ENCODE data around the gene NR2F1-AS1.
A peak's percentile ranks its signal among the peaks of the same experiment; 100 is the strongest.
"Not testable (repeated sequence)": the region's sequence is repeated elsewhere in the genome, so short reads cannot be mapped to it uniquely, and the experiment has no call there.

Gene NR2F1-AS1

GRCh38 chr5:93427316-93427715, 153.7 kb downstream of the NR2F1-AS1 start:
- DNase-seq (ENCODE audit: low spot score): no peak

GRCh38 chr5:93425096-93425495, 155.9 kb downstream of the NR2F1-AS1 start:
- DNase-seq (ENCODE audit: low spot score): peak; percentile 51

GRCh38 chr5:93423300-93423699, 157.7 kb downstream of the NR2F1-AS1 start:
- DNase-seq (ENCODE audit: low spot score): no peak

- DNase-seq (ENCODE audit: low spot score): no peak
Observed at GRCh38 chr5:93422652-93423280, 158.3 kb downstream of the NR2F1-AS1 start.

- peak; percentile 36 for DNase-seq (ENCODE audit: low spot score)
Observed at GRCh38 chr5:93421987-93422401, 159.0 kb downstream of the NR2F1-AS1 start.

GRCh38 chr5:93421468-93421867, 159.6 kb downstream of the NR2F1-AS1 start:
- DNase-seq (ENCODE audit: low spot score): peak; percentile 54

GRCh38 chr5:93417490-93417889, 163.5 kb downstream of the NR2F1-AS1 start:
- DNase-seq (ENCODE audit: low spot score): no peak

- DNase-seq (ENCODE audit: low spot score): no peak
Observed at GRCh38 chr5:93415819-93416218, 165.2 kb downstream of the NR2F1-AS1 start.

- no peak for DNase-seq (ENCODE audit: low spot score)
Observed at GRCh38 chr5:93411716-93412115, 169.3 kb downstream of the NR2F1-AS1 start.

GRCh38 chr5:93409691-93410090, 171.3 kb downstream of the NR2F1-AS1 start:
- DNase-seq (ENCODE audit: low spot score): no peak

- DNase-seq (ENCODE audit: low spot score): no peak
Observed at GRCh38 chr5:93407454-93407853, 173.6 kb downstream of the NR2F1-AS1 start.

GRCh38 chr5:93406971-93407401, 174.0 kb downstream of the NR2F1-AS1 start:
- no peak for DNase-seq (ENCODE audit: low spot score)

GRCh38 chr5:93404246-93404645, 176.8 kb downstream of the NR2F1-AS1 start:
- no peak for DNase-seq (ENCODE audit: low spot score)

GRCh38 chr5:93403141-93403928, 177.7 kb downstream of the NR2F1-AS1 start:
- no peak for DNase-seq (ENCODE audit: low spot score)

- no peak for DNase-seq (ENCODE audit: low spot score)
Observed at GRCh38 chr5:93402451-93402850, 178.6 kb downstream of the NR2F1-AS1 start.

GRCh38 chr5:93401634-93402213, 179.3 kb downstream of the NR2F1-AS1 start:
- no peak for DNase-seq (ENCODE audit: low spot score)

GRCh38 chr5:93399675-93400074, 181.3 kb downstream of the NR2F1-AS1 start:
- no peak for DNase-seq (ENCODE audit: low spot score)

- no peak for DNase-seq (ENCODE audit: low spot score)
Observed at GRCh38 chr5:93395971-93396379, 185.0 kb downstream of the NR2F1-AS1 start.

GRCh38 chr5:93395010-93395409, 186.0 kb downstream of the NR2F1-AS1 start:
- DNase-seq (ENCODE audit: low spot score): no peak

GRCh38 chr5:93394301-93394700, 186.7 kb downstream of the NR2F1-AS1 start:
- no peak for DNase-seq (ENCODE audit: low spot score)

GRCh38 chr5:93391169-93391568, 189.8 kb downstream of the NR2F1-AS1 start:
- not testable (repeated sequence) for DNase-seq (ENCODE audit: low spot score)

GRCh38 chr5:93385655-93386054, 195.4 kb downstream of the NR2F1-AS1 start:
- no peak for DNase-seq (ENCODE audit: low spot score)

GRCh38 chr5:93384995-93385394, 196.0 kb downstream of the NR2F1-AS1 start:
- DNase-seq (ENCODE audit: low spot score): no peak

All from Ammon's horn (tissue), 1 donor.